IMR-90 (cell line): ENCODE data around the gene UBALD1. TPM values are rescaled to one million over a fixed set of nuclear protein-coding genes. Genes with fewer than 3 reads are reported as not detected.

Experiments
- ATAC-seq: fragments of 200-7000 bp; cut with Tn5 transposase; 2 replicates; pipeline ENCODE4 v1.9.1; 2020; ENCODE audit warnings: low read depth, mild to moderate bottlenecking, moderate library complexity
- BruUV-seq: library from RNA; stranded (reverse); fragments of 400-500 nt; replicated peaks from 2 replicates; lab custom pipeline; 2021; lab: Mats Ljungman, UMichigan
- CTCF ChIA-PET: fragments of 300-600 bp; formaldehyde crosslinking; extraction: SDS; loops from one replicate; lab custom pipeline; 2021; ENCODE audit warnings: antibody characterized with exemption; lab: Yijun Ruan, JAX
- POLR2A ChIA-PET: fragments of 300-600 bp; sonication (Branson Sonifier 250); formaldehyde crosslinking; loops from one replicate; lab custom pipeline; 2022; ENCODE audit warnings: antibody characterized with exemption; ENCODE audit not compliant: unreplicated experiment; lab: Charles Lee
- DNase-seq: peaks from one replicate; pipeline ENCODE4 v3.0.0; 2013
- H2AFZ ChIP-seq: replicated peaks from 2 replicates; pipeline ENCODE3; 2013; ENCODE audit warnings: low read length, mild to moderate bottlenecking; ENCODE audit not compliant: poor library complexity
- H2AK5ac ChIP-seq: 2 replicates; pipeline ENCODE4 v1.6.1; 2013; ENCODE audit warnings: low read depth, low read length, inconsistent platforms
- H2AK9ac ChIP-seq: replicated peaks from 2 replicates; pipeline ENCODE3; 2013; ENCODE audit warnings: mild to moderate bottlenecking, low read depth, low read length, moderate library complexity; ENCODE audit not compliant: poor library complexity
- H2BK120ac ChIP-seq: 2 replicates; pipeline ENCODE4 v1.6.1; 2013; ENCODE audit warnings: low read depth, low read length, inconsistent platforms
- H2BK15ac ChIP-seq: 3 replicates; pipeline ENCODE4 v1.6.1; 2013; ENCODE audit warnings: low read depth, low read length, inconsistent platforms
- H2BK20ac ChIP-seq: 2 replicates; pipeline ENCODE4 v1.6.1; 2013; ENCODE audit warnings: low read depth, mild to moderate bottlenecking, inconsistent platforms, low read length, moderate library complexity
- H2BK5ac ChIP-seq: 2 replicates; pipeline ENCODE4 v1.6.1; 2013; ENCODE audit warnings: mild to moderate bottlenecking, low read depth, low read length, inconsistent platforms; ENCODE audit not compliant: poor library complexity, severe bottlenecking
- H3K14ac ChIP-seq: replicated peaks from 2 replicates; pipeline ENCODE4 v1.6.1; 2013; ENCODE audit warnings: low read depth, low read length, inconsistent platforms
- H3K18ac ChIP-seq: 2 replicates; pipeline ENCODE4 v1.6.1; 2013; ENCODE audit warnings: low read depth, low read length, control low read depth
- H3K23ac ChIP-seq: 2 replicates; pipeline ENCODE4 v1.6.1; 2013; ENCODE audit warnings: low read depth, low read length, inconsistent platforms
- H3K27ac ChIP-seq: 2 replicates; pipeline ENCODE4 v1.5.1; 2013; ENCODE audit warnings: mild to moderate bottlenecking, control low read depth, low read length; ENCODE audit not compliant: insufficient read depth
- H3K27me3 ChIP-seq: 2 replicates; pipeline ENCODE4 v1.6.1; 2013; ENCODE audit warnings: low read length; ENCODE audit not compliant: control insufficient read depth, insufficient read depth
- H3K36me3 ChIP-seq: 2 replicates; pipeline ENCODE4 v1.6.1; 2013; ENCODE audit warnings: low read length, mixed read lengths; ENCODE audit not compliant: control insufficient read depth, insufficient read depth
- H3K4ac ChIP-seq: 2 replicates; pipeline ENCODE4 v1.6.1; 2013; ENCODE audit warnings: low read depth, low read length, inconsistent platforms
- H3K4me1 ChIP-seq: 2 replicates; pipeline ENCODE4 v1.6.1; 2013; ENCODE audit warnings: low read length, mixed read lengths; ENCODE audit not compliant: control insufficient read depth, insufficient read depth
- H3K4me2 ChIP-seq: 2 replicates; pipeline ENCODE4 v1.6.1; 2013; ENCODE audit warnings: low read depth, mild to moderate bottlenecking, control low read depth, low read length, moderate library complexity
- H3K4me3 ChIP-seq: 2 replicates; pipeline ENCODE4 v1.5.1; 2013; ENCODE audit warnings: low read depth, mild to moderate bottlenecking, control low read depth, low read length, moderate library complexity; ENCODE audit not compliant: insufficient read depth
- H3K56ac ChIP-seq: 2 replicates; pipeline ENCODE4 v1.6.1; 2013; ENCODE audit warnings: low read length, inconsistent platforms; ENCODE audit not compliant: insufficient read depth; ENCODE audit errors: extremely low read depth
- H3K79me1 ChIP-seq, 2 experiments: 2 replicates each; pipeline ENCODE4 v1.6.1; 2013; ENCODE audit warnings: low read length in 2 of 2, inconsistent platforms in 1 of 2, low read depth in 1 of 2
- H3K9ac ChIP-seq: 2 replicates; pipeline ENCODE4 v1.6.1; 2013; ENCODE audit warnings: low read depth, low read length, control low read depth
- H3K9me1 ChIP-seq: 2 replicates; pipeline ENCODE4 v1.6.1; 2013; ENCODE audit warnings: low read length, inconsistent platforms; ENCODE audit not compliant: insufficient read depth
- H3K9me3 ChIP-seq: 2 replicates; pipeline ENCODE4 v1.6.1; 2013; ENCODE audit warnings: low read length; ENCODE audit not compliant: control insufficient read depth, insufficient read depth
- H4K20me1 ChIP-seq: 2 replicates; pipeline ENCODE4 v1.6.1; 2013; ENCODE audit warnings: low read length, inconsistent platforms; ENCODE audit not compliant: insufficient read depth
- H4K5ac ChIP-seq: 2 replicates; pipeline ENCODE4 v1.6.1; 2013; ENCODE audit warnings: mild to moderate bottlenecking, low read depth, low read length, control low read depth
- H4K8ac ChIP-seq, 2 experiments: 2 replicates each; pipeline ENCODE4 v1.6.1; 2013; ENCODE audit warnings: low read depth in 2 of 2, low read length in 2 of 2, control low read depth in 1 of 2, inconsistent platforms in 1 of 2
- H4K91ac ChIP-seq: 2 replicates; pipeline ENCODE4 v1.6.1; 2013; ENCODE audit warnings: low read depth, low read length, inconsistent platforms; ENCODE audit not compliant: insufficient read depth
- BHLHE40 ChIP-seq: fragments of 150-350 bp; IDR thresholded peaks from 2 replicates; pipeline ENCODE4 v1.6.1; 2016; ENCODE audit warnings: mild to moderate bottlenecking, low read depth, low read length
- CEBPB ChIP-seq: IDR thresholded peaks from 2 replicates; pipeline ENCODE4 v1.6.1; 2012; ENCODE audit warnings: low read depth, low read length, improper control_type of control experiment
- CTCF ChIP-seq: conservative IDR thresholded peaks from 2 replicates; pipeline ENCODE4 v1.5.1; 2012; ENCODE audit warnings: mild to moderate bottlenecking, low read depth, low read length, improper control_type of control experiment
- MAFK ChIP-seq: IDR thresholded peaks from 2 replicates; pipeline ENCODE4 v1.6.1; 2012; ENCODE audit warnings: low read depth, low read length, improper control_type of control experiment
- MXI1 ChIP-seq: IDR thresholded peaks from 2 replicates; pipeline ENCODE4 v1.6.1; 2012; ENCODE audit warnings: low read depth, mild to moderate bottlenecking, low read length, moderate library complexity, borderline replicate concordance
- RCOR1 ChIP-seq: IDR thresholded peaks from 2 replicates; pipeline ENCODE4 v1.6.1; 2012; ENCODE audit warnings: mild to moderate bottlenecking, low read length, improper control_type of control experiment; ENCODE audit not compliant: insufficient replicate concordance
- SMC3 ChIP-seq: fragments of 150-350 bp; IDR thresholded peaks from 2 replicates; pipeline ENCODE4 v1.6.1; 2016; ENCODE audit warnings: low read depth, mild to moderate bottlenecking, antibody characterized with exemption, low read length, moderate library complexity
- WGBS, 2 experiments: methylation state at CpG; one replicate each; pipeline versions ENCODE4 v1.1.5 to v1.1.7; 2013; ENCODE audit warnings: missing lambda C conversion rate in 2 of 2; ENCODE audit not compliant: insufficient read length in 1 of 2; ENCODE audit errors: extremely low coverage in 2 of 2; 5-methylcytosine and 5-hydroxymethylcytosine counted together
- dilution Hi-C: fragments of 300-500 bp; cut with HindIII; formaldehyde crosslinking; loops from one replicate; pipeline ENCODE4 v1.14.3; 2018; ENCODE audit warnings: low sequenced_read_pairs; ENCODE audit not compliant: unreplicated experiment
- in situ Hi-C: fragments of 300-500 bp; cut with MboI; formaldehyde crosslinking; loops from 3 replicates; pipeline ENCODE4 v1.14.3; 2019; ENCODE audit warnings: low sequenced_read_pairs, inconsistent platforms, mixed read lengths
- intact Hi-C: fragments of 100-400 bp; cut with micrococcal nuclease; formaldehyde crosslinking; loops from 2 replicates; pipeline ENCODE4 v1.10.0; 2022
- polyA plus RNA-seq, 3 experiments: library from polyadenylated mRNA; depleted of rRNA; stranded (reverse); fragments of >200 nt; gene quantifications; 2 replicates each; pipeline ENCODE4 v1.2.3, GENCODE V29; 2012; ENCODE audit warnings: low replicate concordance in 1 of 3
- total RNA-seq: library from RNA; depleted of rRNA; stranded (reverse); fragments of >200 nt; gene quantifications from 2 replicates; pipeline ENCODE4 v1.2.3, GENCODE V29; 2012

UBALD1 gene
- total and polyA plus RNA-seq, 2 of the 4 experiments (the other 2 are of a cell fraction), result 1.3 to 14.5 TPM

GRCh38 chr16:4608704-4608980 is 6.0 kb downstream of the UBALD1 start:
- DNase-seq (no peak), ATAC-seq (no peak)
- Histone ChIP-seq H3K56ac (no peak overlapping the region), H2AK5ac (no peak overlapping the region), H3K27me3 (no peaks in the 10 kb centered on the region), H2BK20ac (no peak overlapping the region), H2AK9ac (no peak overlapping the region), H3K4me2 (no peak overlapping the region), H3K79me1 (peaks cover 13 to 54% of the 10 kb centered on the region in 2 experiments), H3K23ac (no peak overlapping the region), H3K18ac (no peak overlapping the region), H3K9me1 (peaks cover 8% of the 10 kb centered on the region; the same call in 1 of the 2 replicates), H3K4me1 (peaks cover 21% of the 10 kb centered on the region), H4K5ac (no peak overlapping the region), H2AFZ (no peak overlapping the region), H2BK120ac (no peak overlapping the region), H4K20me1 (peaks cover 55% of the 10 kb centered on the region), H3K9ac (no peak overlapping the region), H4K91ac (no peak overlapping the region), H3K9me3 (no peaks in the 10 kb centered on the region), H3K27ac (no peak overlapping the region), H3K4ac (no peak overlapping the region), H2BK5ac (no peak overlapping the region), H3K36me3 (peaks cover 24% of the 10 kb centered on the region; the same call in 1 of the 2 replicates), H2BK15ac (no peak overlapping the region), H3K14ac (no peak overlapping the region), H4K8ac (no peak overlapping the region), H3K4me3 (no peak overlapping the region)
- ChIA-PET POLR2A (no interaction called here), CTCF (no interaction called here)
- in situ Hi-C loops (no loop called here), dilution Hi-C loops (no loop called here), intact Hi-C loops (no loop called here)
- TF ChIP-seq BHLHE40 (no peak), CTCF (no peak), CEBPB (no peak), RCOR1 (no peak), SMC3 (no peak), MAFK (no peak), MXI1 (no peak)
- 33% methylated on average over 1 of the region's 8 CpGs; no CpG with 5 or more reads in 1 of the 2 experiments for WGBS, 2 experiments
- no TSS peak for BruUV-seq
